ENCODE results near the gene BRF1. TPM values are rescaled to one million over a fixed set of nuclear protein-coding genes. Genes with fewer than 3 reads are reported as not detected.

Gene BRF1
- total and polyA plus RNA-seq, 2 donors (not counting 1 experiment from before 2014, with no cell fraction given) = 7.4 to 33.4 TPM

GRCh38 chr14:105256292-105256960 is 44.4 kb downstream of the BRF1 start:
- no peak for DNase-seq (ENCODE audit: low read depth in 2 of 2)
- no peak overlapping the region for H3K4me3 ChIP-seq (replicated peaks in 1 of 4; ENCODE audit: control extremely low read depth in 1 of 4, insufficient read depth in 1 of 4, low read depth in 3 of 4, low read length in 4 of 4)
- H3K36me3 ChIP-seq (ENCODE audit: control insufficient read depth, insufficient read depth, low read length) = peaks cover 5% of the 10 kb centered on the region
- no peaks in the 10 kb centered on the region for H4K20me1 ChIP-seq (ENCODE audit: control insufficient read depth, extremely low read depth, insufficient read depth, low read length)
- no peak overlapping the region for H3K9ac ChIP-seq (ENCODE audit: insufficient read depth, low read length)
- peaks cover 2% of the 10 kb centered on the region for H3K4me1 ChIP-seq (ENCODE audit: control insufficient read depth, extremely low read depth, insufficient read depth, low read length)
- H3K79me2 ChIP-seq (ENCODE audit: control insufficient read depth, insufficient read depth, low read length) = no peaks in the 10 kb centered on the region
- H3K27me3 ChIP-seq (ENCODE audit: control insufficient read depth, insufficient read depth, low read length) = no peaks in the 10 kb centered on the region
- H3K9me3 ChIP-seq (ENCODE audit: control insufficient read depth, insufficient read depth, low read depth, low read length) = no peaks in the 10 kb centered on the region
- H3K27ac ChIP-seq (ENCODE audit: insufficient read depth, low read length) = no peak overlapping the region
- H3K4me2 ChIP-seq (ENCODE audit: extremely low read depth, insufficient read depth, low read length) = no peak overlapping the region
- TF ChIP-seq, protein P1, sequence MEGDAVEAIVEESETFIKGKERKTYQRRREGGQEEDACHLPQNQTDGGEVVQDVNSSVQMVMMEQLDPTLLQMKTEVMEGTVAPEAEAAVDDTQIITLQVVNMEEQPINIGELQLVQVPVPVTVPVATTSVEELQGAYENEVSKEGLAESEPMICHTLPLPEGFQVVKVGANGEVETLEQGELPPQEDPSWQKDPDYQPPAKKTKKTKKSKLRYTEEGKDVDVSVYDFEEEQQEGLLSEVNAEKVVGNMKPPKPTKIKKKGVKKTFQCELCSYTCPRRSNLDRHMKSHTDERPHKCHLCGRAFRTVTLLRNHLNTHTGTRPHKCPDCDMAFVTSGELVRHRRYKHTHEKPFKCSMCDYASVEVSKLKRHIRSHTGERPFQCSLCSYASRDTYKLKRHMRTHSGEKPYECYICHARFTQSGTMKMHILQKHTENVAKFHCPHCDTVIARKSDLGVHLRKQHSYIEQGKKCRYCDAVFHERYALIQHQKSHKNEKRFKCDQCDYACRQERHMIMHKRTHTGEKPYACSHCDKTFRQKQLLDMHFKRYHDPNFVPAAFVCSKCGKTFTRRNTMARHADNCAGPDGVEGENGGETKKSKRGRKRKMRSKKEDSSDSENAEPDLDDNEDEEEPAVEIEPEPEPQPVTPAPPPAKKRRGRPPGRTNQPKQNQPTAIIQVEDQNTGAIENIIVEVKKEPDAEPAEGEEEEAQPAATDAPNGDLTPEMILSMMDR (conservative IDR thresholded peaks at IDR 0.05 in 1 of 2, IDR thresholded peaks at IDR 0.05 in 1 of 2; ENCODE audit: low read depth in 1 of 2, low read length in 2 of 2) = no peak
- TF ChIP-seq EZH2 (IDR thresholded peaks at IDR 0.05; ENCODE audit: low read length, missing control alignments) = no peak
- H2AFZ ChIP-seq (ENCODE audit: low read length) = no peak overlapping the region

- DNase-seq (ENCODE audit: low read depth in 2 of 2) = peak; percentile 9 to 34
- Histone ChIP-seq H3K4me3 (replicated peaks in 1 of 4; ENCODE audit: control extremely low read depth in 1 of 4, insufficient read depth in 1 of 4, low read depth in 3 of 4, low read length in 4 of 4) (no peak overlapping the region), H3K4me1 (ENCODE audit: control insufficient read depth, extremely low read depth, insufficient read depth, low read length) (peaks cover 2% of the 10 kb centered on the region), H3K36me3 (ENCODE audit: control insufficient read depth, insufficient read depth, low read length) (peaks cover 16% of the 10 kb centered on the region), H3K79me2 (ENCODE audit: control insufficient read depth, insufficient read depth, low read length) (no peaks in the 10 kb centered on the region), H4K20me1 (ENCODE audit: control insufficient read depth, extremely low read depth, insufficient read depth, low read length) (no peaks in the 10 kb centered on the region), H3K9ac (ENCODE audit: insufficient read depth, low read length) (no peak overlapping the region), H3K4me2 (ENCODE audit: extremely low read depth, insufficient read depth, low read length) (no peak overlapping the region), H3K27ac (ENCODE audit: insufficient read depth, low read length) (no peak overlapping the region), H2AFZ (ENCODE audit: low read length) (no peak overlapping the region), H3K27me3 (ENCODE audit: control insufficient read depth, insufficient read depth, low read length) (no peaks in the 10 kb centered on the region), H3K9me3 (ENCODE audit: control insufficient read depth, insufficient read depth, low read depth, low read length) (no peaks in the 10 kb centered on the region)
- no peak for TF ChIP-seq EZH2 (IDR thresholded peaks at IDR 0.05; ENCODE audit: low read length, missing control alignments)
- TF ChIP-seq, protein P1 (conservative IDR thresholded peaks at IDR 0.05 in 1 of 2, IDR thresholded peaks at IDR 0.05 in 1 of 2; ENCODE audit: low read depth in 1 of 2, low read length in 2 of 2) = no peak
Observed at GRCh38 chr14:105255021-105255507, 45.7 kb downstream of the BRF1 start.

GRCh38 chr14:105253329-105253682 is 47.5 kb downstream of the BRF1 start:
- no peaks in the 10 kb centered on the region for H4K20me1 ChIP-seq (ENCODE audit: control insufficient read depth, extremely low read depth, insufficient read depth, low read length)

More at GRCh38 chr14:105253329-105253682, 47.5 kb downstream of the BRF1 start:
- TF ChIP-seq EZH2 (IDR thresholded peaks at IDR 0.05; ENCODE audit: low read length, missing control alignments) = no peak
- TF ChIP-seq, protein P1 (conservative IDR thresholded peaks at IDR 0.05 in 1 of 2, IDR thresholded peaks at IDR 0.05 in 1 of 2; ENCODE audit: low read depth in 1 of 2, low read length in 2 of 2) = no peak
- Histone ChIP-seq H3K36me3 (ENCODE audit: control insufficient read depth, insufficient read depth, low read length) (peaks cover 16% of the 10 kb centered on the region), H3K9me3 (ENCODE audit: control insufficient read depth, insufficient read depth, low read depth, low read length) (no peaks in the 10 kb centered on the region), H3K27me3 (ENCODE audit: control insufficient read depth, insufficient read depth, low read length) (no peaks in the 10 kb centered on the region), H2AFZ (ENCODE audit: low read length) (no peak overlapping the region), H3K4me2 (ENCODE audit: extremely low read depth, insufficient read depth, low read length) (no peak overlapping the region), H3K4me1 (ENCODE audit: control insufficient read depth, extremely low read depth, insufficient read depth, low read length) (peaks cover 6% of the 10 kb centered on the region), H3K79me2 (ENCODE audit: control insufficient read depth, insufficient read depth, low read length) (peaks cover 8% of the 10 kb centered on the region), H3K4me3 (replicated peaks in 1 of 4; ENCODE audit: control extremely low read depth in 1 of 4, insufficient read depth in 1 of 4, low read depth in 3 of 4, low read length in 4 of 4) (no peak overlapping the region), H3K27ac (ENCODE audit: insufficient read depth, low read length) (no peak overlapping the region), H3K9ac (ENCODE audit: insufficient read depth, low read length) (no peak overlapping the region)
- DNase-seq (ENCODE audit: low read depth in 2 of 2) = no peak

All from fibroblast of lung (primary cell).